Skeletal muscle tissue (tissue), 4 donors: ENCODE measurements around the gene MGAT5B. TPM values are rescaled to one million over a fixed set of nuclear protein-coding genes. Genes with fewer than 3 reads are reported as not detected.

Experiments
- H3K27ac ChIP-seq: one replicate; pipeline ENCODE4 v1.7.0; 2013; ENCODE audit warnings: mild to moderate bottlenecking, low read depth, low read length, inconsistent platforms
- H3K27me3 ChIP-seq, 3 donors: one replicate each; pipeline ENCODE4 v1.7.0; 2013; ENCODE audit warnings: low read length in 3 of 3; ENCODE audit not compliant: control insufficient read depth in 3 of 3, insufficient read depth in 3 of 3
- H3K36me3 ChIP-seq, 3 donors: one replicate each; pipeline ENCODE4 v1.7.0; 2013; ENCODE audit warnings: low read length in 3 of 3; ENCODE audit not compliant: control insufficient read depth in 3 of 3, insufficient read depth in 3 of 3
- H3K4me1 ChIP-seq, 3 donors: one replicate each; pipeline ENCODE4 v1.7.0; 2013; ENCODE audit warnings: low read length in 3 of 3, mild to moderate bottlenecking in 3 of 3; ENCODE audit not compliant: control insufficient read depth in 3 of 3, insufficient read depth in 3 of 3
- H3K4me3 ChIP-seq, 3 donors: one replicate each; pipeline ENCODE4 v1.7.0; 2013; ENCODE audit warnings: low read length in 3 of 3
- H3K9ac ChIP-seq, 3 donors: one replicate each; pipeline ENCODE4 v1.7.0; 2013; ENCODE audit warnings: low read length in 3 of 3, mild to moderate bottlenecking in 3 of 3, moderate library complexity in 2 of 3, low read depth in 1 of 3
- H3K9me3 ChIP-seq, 3 donors: one replicate each; pipeline ENCODE4 v1.7.0; 2013; ENCODE audit warnings: low read length in 3 of 3; ENCODE audit not compliant: control insufficient read depth in 3 of 3
- total RNA-seq: library from RNA; depleted of rRNA; stranded (reverse); fragments of >200 nt; gene quantifications from one replicate; pipeline ENCODE4 v1.2.3, GENCODE V29; 2014
- donor health status: Osteomylitis.

Gene MGAT5B
- total RNA-seq, 1 donor from 2014 or later: not detected

DNA sequence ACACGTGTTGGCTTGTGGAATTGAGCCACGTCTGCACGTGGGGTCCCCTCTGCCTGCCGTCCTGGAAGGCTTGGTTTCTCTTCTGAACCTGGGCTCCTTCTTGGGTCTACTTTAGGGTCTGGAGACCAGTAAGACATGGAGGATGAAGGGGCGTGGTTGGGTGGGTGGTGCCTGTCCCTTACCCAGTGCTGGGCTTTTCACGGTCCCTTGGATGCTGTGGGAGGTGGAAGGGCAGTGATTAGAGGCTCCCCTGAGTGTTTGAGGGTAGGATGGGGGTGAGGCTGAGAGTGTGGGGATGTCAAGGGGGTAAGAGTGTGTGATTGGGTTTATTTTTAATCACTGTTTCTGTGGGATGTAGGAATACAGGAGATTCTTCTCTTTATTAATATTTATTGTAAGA lies 38.3 kb downstream of the MGAT5B start:
- no peak overlapping the region for H3K4me3 ChIP-seq
- H3K9me3 ChIP-seq: no peaks in the 10 kb centered on the region
- H3K4me1 ChIP-seq: peaks cover 0 to 4% (median 2%) of the 10 kb centered on the region in 3 donors
- H3K36me3 ChIP-seq: no peaks in the 10 kb centered on the region
- H3K27ac ChIP-seq: no peak overlapping the region
- no peak overlapping the region for H3K9ac ChIP-seq
- H3K27me3 ChIP-seq: peaks cover under 1 to 30% (median 20%) of the 10 kb centered on the region in 3 donors

DNA sequence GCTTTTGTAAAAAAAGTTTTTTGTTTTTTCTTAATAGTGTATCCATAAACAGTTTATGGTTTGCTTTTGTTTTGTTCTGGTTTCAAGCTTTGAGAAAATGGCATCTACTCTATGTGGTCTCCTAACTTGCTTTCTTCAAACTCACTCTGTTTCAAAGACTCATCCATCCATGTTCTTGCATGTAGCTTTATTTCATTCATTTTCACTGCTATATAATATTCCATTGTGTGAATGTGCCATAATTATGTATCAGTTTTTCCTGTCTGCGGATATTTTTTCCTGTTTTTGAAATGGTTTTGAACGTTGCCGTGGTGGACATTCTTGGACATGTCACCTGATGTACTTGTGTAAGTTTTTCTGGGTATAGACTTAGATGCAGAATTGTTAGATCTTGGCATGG lies 39.1 kb downstream of the MGAT5B start:
- Histone ChIP-seq H3K27ac (no peak overlapping the region), H3K9me3 (no peaks in the 10 kb centered on the region), H3K4me3 (no peak overlapping the region), H3K9ac (no peak overlapping the region), H3K4me1 (no peaks in the 10 kb centered on the region), H3K27me3 (peaks cover 8 to 33% (median 17%) of the 10 kb centered on the region in 3 donors), H3K36me3 (no peaks in the 10 kb centered on the region)

DNA sequence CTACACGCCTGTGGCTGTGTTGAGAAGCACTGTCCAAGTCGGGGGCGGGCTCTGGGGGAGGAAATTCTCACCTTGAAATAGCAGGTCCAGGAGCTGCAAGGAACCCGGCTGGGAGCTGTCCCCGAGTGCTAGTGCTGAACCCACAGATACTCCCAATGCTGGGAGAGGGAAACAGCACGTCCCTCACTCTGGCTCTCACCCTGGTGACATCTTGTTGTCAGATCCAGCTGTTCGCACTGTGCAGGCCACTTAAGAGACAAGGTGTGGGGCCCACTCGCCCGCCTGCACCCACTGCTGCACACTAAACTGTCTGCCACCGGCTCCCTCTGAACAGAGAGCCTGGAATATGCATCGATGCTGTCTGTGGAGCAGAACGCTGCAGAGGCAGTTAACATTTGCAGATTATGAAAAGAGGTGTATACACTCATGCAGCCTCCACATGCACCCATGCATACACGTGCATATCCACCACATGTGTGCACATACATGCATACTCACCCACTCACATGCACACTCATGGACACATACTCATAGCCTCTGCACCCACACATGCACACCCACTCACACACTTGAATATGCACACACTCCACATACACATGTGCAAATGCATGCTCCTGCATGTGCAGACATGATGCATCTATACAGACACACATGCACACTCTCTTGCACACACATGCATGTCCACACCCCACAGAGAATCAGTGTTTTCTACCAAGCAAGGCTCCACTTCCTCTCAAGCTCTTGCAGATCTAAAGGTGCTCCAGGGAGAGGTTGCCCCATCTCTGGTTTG lies 42.0 kb downstream of the MGAT5B start:
- Histone ChIP-seq H3K27me3 (peaks cover 13 to 27% (median 18%) of the 10 kb centered on the region in 3 donors), H3K9me3 (no peaks in the 10 kb centered on the region), H3K4me3 (no peak overlapping the region), H3K4me1 (no peaks in the 10 kb centered on the region), H3K27ac (no peak overlapping the region), H3K36me3 (no peaks in the 10 kb centered on the region), H3K9ac (no peak overlapping the region)

DNA sequence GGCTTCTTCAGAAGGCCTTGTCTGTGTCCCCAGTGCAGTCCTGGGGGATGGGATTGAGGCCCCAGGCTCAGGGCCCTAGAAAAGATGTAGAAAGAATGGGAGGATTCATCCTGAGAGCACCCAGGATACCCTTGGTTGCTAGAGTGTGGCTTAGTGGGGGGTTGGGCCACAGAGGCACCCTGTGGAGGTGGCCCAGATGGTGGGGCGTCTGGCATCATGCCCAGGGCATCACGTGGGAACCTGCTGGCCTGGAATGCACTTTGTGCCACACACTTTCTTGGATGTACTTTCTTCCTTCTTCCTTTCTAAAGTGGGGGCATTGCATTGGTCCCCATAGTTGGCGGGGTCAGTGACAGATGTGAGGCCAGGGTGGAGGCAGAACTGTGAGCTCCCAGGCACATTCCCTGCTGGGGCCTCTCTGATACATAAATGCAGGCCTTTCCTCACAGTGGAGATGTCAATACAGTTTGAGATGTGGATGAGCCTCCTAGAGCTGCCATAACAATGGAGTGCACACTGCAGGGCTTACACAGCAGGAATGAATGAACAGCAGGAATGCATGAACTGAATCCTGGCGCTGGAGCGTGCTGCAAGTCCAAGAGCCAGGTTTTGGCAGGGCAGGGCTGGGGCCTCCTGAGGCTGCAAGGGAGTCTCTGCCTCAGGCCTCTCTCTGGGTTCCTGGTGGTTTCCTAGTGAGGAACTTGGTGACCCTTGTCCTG lies 43.3 kb downstream of the MGAT5B start:
- H3K4me3 ChIP-seq: no peak overlapping the region
- H3K27ac ChIP-seq: no peak overlapping the region
- H3K9me3 ChIP-seq: no peaks in the 10 kb centered on the region
- peaks cover 13 to 29% (median 24%) of the 10 kb centered on the region in 3 donors for H3K27me3 ChIP-seq
- no peaks in the 10 kb centered on the region for H3K36me3 ChIP-seq
- no peaks in the 10 kb centered on the region for H3K4me1 ChIP-seq
- H3K9ac ChIP-seq: no peak overlapping the region

DNA sequence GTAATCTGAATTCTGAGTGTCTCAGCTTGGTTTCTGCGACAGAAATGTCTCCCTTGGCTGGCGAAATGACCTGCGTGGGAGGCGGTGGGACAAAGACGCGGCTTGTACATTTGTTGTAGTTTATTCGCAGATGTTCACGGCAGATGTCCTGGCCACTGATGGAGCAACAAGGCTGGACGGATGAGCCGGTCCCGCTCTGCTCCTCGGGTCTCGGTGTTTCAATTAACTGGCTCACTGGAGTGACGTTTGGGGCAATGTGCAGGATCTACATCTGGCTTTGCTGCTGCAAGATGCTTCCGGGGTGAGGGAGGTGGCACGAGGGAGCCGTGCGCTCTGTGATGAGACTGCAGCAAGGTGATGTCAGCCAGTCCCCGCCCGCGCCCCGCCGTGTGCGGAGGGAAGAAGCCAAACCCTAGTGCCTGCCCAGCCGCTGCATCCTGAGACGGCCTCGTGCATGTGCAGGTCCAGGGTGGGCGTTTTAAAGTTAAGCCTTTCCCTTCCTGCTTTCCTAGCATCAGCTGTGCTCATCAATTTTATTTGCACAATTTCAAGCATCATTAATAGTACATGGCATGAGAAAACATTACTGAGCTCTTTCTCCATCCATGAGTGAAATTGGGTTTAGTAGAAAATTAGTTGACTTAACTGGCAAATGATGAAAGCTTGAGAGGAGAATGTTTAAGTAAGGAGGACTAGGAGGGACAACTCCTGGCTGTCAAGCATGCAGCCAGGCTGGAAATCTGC lies 44.4 kb downstream of the MGAT5B start:
- Histone ChIP-seq H3K27ac (no peak overlapping the region), H3K27me3 (peaks cover 13 to 33% (median 29%) of the 10 kb centered on the region in 3 donors), H3K36me3 (no peaks in the 10 kb centered on the region), H3K9me3 (no peaks in the 10 kb centered on the region), H3K4me3 (no peak overlapping the region), H3K4me1 (peaks cover 0 to 3% (median under 1%) of the 10 kb centered on the region in 3 donors), H3K9ac (no peak overlapping the region)

DNA sequence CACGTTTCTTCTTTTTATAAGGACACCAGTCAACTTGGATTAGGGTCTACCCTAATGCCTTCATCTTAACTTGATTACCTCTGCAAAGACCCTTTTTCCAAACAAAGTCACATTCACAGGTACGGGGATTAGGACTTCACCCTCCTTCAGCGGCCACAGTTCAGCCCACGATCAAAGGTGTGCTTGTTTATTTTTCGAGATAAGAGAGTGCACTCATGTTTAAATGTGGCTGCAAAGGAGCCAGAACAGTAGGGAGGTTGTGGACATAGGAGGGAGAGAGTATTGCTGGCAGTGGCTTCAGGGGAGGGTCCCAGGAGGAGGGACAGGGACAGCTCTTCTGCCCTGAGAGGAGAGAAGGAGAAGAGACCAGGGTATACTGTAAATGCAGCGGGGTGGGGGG lies 46.7 kb downstream of the MGAT5B start:
- Histone ChIP-seq H3K36me3 (no peaks in the 10 kb centered on the region), H3K27me3 (peaks cover 13 to 48% (median 29%) of the 10 kb centered on the region in 3 donors)

DNA sequence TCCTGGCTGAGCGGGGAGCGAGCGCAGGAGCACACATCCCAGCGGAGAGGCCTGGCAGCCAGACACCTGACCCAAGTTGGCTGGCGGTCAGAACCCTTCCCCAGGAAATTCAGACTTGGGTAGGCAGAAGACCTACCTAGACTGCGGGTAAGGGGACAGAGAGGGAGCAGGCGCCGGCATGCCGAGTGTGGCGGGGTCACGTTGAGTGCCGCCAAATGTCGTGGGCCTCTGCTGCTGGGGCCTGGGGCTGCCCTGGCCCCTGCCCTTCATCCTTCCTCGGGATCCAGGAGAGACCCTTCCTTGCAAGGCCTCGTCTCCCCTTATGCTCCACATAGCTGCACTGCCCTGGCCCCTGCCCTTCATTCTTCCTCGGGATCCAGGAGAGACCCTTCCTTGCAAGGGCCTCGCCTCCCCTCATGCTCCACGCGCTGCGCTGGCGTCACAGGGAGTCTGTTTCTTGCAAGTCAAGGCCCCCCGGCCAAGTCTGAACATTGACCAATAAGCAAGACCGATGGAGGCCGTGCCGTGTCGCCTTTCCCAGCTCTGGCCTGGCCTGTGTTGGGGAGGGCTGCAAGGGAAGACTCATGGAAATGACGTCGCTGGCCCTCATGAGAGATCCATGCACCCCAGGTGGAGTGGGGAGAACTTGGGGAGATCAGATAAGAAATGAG lies 47.8 kb downstream of the MGAT5B start:
- Histone ChIP-seq H3K4me3 (no peak overlapping the region), H3K27me3 (peaks cover 17 to 58% (median 35%) of the 10 kb centered on the region in 3 donors), H3K9ac (no peak overlapping the region), H3K36me3 (no peaks in the 10 kb centered on the region), H3K4me1 (peaks cover 0 to 16% (median 9%) of the 10 kb centered on the region in 3 donors), H3K9me3 (no peaks in the 10 kb centered on the region), H3K27ac (no peak overlapping the region)

More for the DNA sequence above, 46.7 kb downstream of the MGAT5B start:
- Histone ChIP-seq H3K9ac (no peak overlapping the region), H3K27ac (no peak overlapping the region), H3K4me3 (no peak overlapping the region), H3K4me1 (peaks cover 0 to 16% (median 9%) of the 10 kb centered on the region in 3 donors), H3K9me3 (no peaks in the 10 kb centered on the region)

DNA sequence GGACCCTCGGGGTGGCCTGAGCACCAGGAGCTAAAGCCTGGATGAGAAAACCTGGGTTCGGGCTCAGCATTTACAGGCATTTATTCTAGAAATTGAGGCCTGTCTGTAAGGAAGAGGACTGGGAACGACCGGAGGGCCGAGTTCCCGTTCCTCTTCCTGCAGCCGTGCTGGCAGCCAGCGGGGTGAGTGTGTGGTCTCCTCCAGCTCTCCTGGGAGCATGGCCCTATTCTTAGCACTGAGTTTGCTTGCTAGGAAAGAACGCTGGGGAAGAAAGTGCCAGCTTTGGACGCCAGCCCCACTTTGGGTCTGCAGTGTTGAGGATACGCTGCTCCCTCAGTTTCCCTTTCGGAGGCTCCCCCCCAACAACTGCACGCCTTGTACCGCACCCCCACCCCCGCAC lies 49.6 kb downstream of the MGAT5B start:
- Histone ChIP-seq H3K4me3 (no peak overlapping the region), H3K36me3 (no peaks in the 10 kb centered on the region), H3K9ac (no peak overlapping the region), H3K27ac (no peak overlapping the region), H3K9me3 (no peaks in the 10 kb centered on the region), H3K4me1 (peaks cover 0 to 16% (median 9%) of the 10 kb centered on the region in 3 donors), H3K27me3 (peaks cover 17 to 69% (median 42%) of the 10 kb centered on the region in 3 donors)

DNA sequence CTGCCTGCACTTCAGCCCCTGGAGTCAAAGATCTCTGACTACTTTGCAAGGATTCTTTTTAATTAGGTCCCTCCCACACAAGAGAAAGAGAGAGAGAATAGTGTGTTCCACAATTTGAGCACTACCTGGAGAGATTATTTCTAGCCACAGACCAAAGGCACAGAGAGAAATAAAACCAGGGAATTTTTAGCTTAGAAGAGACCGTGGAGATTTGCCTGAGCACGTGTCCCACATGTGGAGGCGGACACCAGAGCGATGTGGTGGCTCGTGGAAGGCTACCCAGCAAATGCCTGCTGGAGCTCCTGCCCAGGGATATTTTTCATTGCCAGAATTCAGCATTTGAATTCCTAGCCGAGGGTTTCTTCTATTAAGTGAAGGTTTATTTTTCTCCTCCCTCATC lies 50.6 kb downstream of the MGAT5B start:
- Histone ChIP-seq H3K9ac (no peak overlapping the region), H3K9me3 (no peaks in the 10 kb centered on the region), H3K27me3 (peaks cover 12 to 73% (median 43%) of the 10 kb centered on the region in 3 donors), H3K4me3 (no peak overlapping the region), H3K4me1 (peaks cover 0 to 16% (median 9%) of the 10 kb centered on the region in 3 donors), H3K27ac (no peak overlapping the region), H3K36me3 (no peaks in the 10 kb centered on the region)
